HG02610 (cell line): ENCODE results near the gene SLC36A2.
"Not testable (repeated sequence)": the region's sequence is repeated elsewhere in the genome, so short reads cannot be mapped to it uniquely, and the experiment has no call there.

Source experiments
- ATAC-seq: cut with Tn5 transposase; IDR thresholded peaks from one replicate; pipeline ENCODE4 v1.9.1; 2021; ENCODE audit warnings: mild to moderate bottlenecking, moderate library complexity; ENCODE audit not compliant: unreplicated experiment

Gene SLC36A2

GRCh38 chr5:151347369-151347768 is at the start of gene SLC36A2:
TSS of gene SLC36A2 (minus strand) at chr5:151347559. CDS start at chr5:151347460, 99 bp downstream.
- no peak for ATAC-seq

DNA sequence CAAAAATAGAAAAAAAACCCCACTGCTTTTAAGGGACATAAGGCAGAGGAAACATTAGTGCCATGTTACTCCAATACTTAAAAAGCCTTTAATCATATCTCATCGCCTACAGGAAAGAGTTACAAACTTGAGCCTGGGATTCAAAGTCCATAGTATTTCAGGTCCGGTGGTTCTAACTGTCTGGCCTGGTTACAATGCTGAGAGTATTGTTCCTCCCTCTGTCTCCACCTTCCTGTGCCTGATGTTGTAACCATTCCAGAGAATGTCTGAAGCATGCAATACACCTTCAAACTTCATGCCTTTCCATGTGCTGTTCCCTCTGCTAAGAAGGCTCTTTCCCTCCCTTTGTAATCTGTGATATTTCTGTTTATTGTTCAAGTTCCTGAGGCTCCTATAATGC is 41.6 kb upstream of the SLC36A2 start:
- no peak for ATAC-seq

DNA sequence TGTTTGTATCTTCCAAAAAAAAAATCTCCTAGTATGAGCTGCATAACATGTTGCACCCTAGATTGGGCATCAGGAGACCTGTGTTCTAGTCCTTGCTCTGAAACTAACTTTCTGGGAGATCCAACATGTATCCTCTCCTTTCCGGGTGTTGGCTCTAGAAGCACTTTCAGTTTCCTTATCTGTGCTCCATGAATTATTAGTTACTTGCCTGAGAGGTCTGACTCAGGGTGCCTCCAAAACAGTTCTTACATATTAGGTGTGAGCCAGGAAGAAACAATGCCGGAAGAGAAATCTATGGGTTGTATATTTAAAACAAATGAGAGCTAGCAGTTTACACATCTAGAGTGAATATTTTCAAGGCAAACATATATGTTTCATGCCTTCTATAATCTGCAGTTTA is 36.7 kb upstream of the SLC36A2 start:
- no peak for ATAC-seq

GRCh38 chr5:151383011-151383410 is 35.7 kb upstream of the SLC36A2 start:
- no peak for ATAC-seq

DNA sequence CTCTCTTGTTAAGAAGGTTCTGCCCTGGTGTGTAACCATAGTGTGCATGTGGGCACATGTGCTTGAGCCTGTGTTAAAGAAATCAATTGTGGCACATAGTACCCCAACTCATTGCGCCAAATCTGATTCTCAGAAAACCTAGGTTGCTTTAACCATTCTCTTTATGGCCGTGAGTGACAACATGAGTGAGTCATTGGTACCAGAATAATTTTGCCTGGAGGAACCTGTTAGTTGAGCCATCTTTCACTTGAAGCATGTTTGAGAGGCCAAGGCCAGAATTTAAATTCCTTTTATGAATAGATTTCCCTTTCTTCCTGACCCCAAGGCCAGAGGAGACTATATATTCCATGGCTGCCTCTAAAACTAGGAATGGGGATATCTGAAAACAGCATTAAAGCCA is 35.2 kb upstream of the SLC36A2 start:
- ATAC-seq, result no peak

DNA sequence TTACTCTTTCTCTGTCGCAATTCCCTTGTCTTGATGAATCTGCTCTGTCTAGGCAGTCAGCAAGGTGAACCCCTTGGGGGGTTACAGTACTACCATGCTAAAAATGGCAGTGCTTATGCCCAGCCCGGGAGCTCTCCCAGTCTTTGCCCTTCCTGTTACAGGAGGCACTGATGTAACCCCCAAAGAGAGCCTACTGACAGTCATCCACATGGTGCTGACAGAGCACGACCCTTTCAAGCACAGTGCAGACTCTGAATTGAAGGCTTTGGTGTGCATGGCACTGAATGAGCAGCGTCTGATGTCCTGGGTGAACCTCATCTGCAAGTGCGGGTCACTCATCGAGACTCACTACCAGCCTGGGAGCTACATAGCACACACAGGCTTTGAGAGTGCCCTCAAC is 34.5 kb upstream of the SLC36A2 start:
- ATAC-seq, result no peak

GRCh38 chr5:151378616-151379015 is 31.3 kb upstream of the SLC36A2 start:
- no peak for ATAC-seq

DNA sequence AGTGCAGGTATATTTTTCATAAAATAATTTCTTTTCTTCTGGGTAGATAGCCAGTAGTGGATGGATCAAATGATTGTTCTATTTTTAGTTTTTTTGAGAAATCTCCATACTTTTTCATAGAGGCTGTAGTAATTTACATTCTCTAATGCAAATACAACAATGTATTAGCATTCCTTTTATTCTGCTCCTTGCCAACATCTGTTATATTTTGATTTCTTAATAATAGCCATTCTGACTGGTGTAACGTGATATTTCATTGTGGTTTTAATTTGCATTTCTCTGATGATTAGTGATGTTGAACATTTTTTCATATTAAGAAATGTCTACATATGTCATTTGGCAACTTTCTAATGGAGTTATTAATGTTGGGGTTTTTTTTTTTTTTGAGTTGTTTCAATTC is 27.2 kb upstream of the SLC36A2 start:
- no peak for ATAC-seq

DNA sequence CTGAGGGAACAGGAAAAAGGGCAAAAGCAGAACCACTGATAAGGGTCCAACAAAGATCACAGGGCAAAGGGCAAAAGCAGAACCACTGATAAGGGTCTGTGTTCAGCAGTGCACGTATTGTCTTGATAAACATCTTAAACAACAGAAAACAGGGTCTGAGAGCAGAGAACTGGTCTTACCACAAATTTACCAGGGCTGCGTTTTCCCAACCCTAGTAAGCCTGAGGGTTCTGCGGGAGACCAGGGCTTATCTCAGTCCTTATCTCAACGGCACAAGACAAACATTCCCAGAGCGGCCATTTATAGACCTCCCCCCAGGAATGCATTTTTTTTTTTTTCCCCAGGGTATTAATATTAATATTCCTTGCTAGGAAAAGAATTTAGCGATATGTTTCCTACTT is 19.7 kb upstream of the SLC36A2 start:
- ATAC-seq, result not testable (repeated sequence)

DNA sequence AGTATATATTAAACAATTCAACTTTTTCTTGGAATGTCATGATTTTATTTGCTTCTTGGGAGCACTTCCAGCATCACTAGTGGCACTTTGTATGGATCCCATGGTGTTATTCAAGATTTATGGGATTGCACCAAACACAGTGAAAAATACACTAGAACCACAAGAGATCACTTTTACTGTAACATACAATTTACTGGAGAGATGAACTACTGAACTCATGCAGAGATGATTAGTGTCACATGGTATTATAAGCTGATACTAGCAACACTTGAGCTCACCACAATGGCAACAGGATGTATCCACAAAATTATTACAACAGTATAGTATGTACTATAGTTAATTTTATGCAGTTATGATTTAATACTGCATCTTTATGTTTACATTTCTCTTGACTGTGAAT is 16.3 kb upstream of the SLC36A2 start:
- ATAC-seq, result no peak

DNA sequence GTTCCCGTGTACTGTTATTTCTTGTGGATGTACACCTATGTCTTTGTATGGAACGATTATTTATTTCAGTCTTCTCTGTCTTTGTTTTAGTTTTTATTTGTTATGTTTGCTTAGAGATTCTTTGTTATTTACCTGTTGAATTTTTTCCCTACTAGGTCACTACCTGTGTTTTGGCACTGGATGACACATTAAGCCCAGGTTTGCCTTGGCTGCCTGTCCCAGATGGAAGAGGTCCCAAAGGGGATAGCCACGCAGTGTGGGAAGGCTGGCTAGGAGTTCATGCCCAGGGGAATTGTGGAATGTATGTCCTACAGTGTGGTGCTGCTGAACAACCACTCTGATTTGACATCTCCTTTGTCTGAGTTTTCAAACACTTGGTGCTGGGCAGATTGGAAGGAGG is 15.6 kb upstream of the SLC36A2 start:
- ATAC-seq, result no peak

DNA sequence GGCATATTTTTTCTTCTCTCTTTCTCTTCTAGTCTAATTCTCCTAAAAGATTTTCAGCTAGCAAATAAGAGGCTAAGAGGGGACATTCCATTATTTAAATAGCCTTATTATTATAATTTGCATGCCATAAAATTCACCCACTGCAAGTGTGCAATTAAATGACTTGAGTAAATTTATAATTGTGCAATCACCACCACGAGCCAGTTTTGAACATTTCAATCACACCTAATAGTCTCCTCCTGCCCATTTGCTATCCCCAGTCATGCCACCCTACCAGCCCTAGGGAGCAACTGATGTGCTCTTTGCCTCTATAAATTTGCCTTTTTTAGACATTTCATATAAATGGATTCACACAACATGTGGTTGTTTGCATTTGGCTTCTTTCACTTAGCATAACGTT is 12.0 kb upstream of the SLC36A2 start:
- no peak for ATAC-seq

GRCh38 chr5:151357792-151358191 is 10.4 kb upstream of the SLC36A2 start:
- ATAC-seq, result no peak

DNA sequence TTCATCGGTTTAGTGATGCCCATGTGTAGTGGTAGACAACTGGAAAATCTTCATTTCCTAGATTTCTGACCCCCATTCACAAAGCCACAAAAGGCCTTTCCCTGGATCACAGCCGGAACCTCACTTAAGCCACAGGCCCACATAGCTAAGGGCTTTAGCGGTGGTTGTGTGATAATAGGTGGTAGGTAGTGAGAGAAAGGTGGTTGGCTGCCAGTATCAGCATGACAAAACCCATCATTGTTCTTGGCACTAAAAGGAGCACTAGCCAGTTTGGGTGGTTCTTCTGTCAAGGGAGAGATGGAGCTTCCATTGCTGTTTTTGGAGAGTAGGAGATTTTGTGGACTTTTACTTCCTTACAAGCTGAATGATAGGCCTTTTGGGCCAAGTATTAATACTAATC is 9.7 kb upstream of the SLC36A2 start:
- no peak for ATAC-seq

GRCh38 chr5:151351671-151352070 is 4.3 kb upstream of the SLC36A2 start:
- ATAC-seq, result no peak

- ATAC-seq, result no peak
These were observed 1.4 kb upstream of the SLC36A2 start for GRCh38 chr5:151348789-151349188.

DNA sequence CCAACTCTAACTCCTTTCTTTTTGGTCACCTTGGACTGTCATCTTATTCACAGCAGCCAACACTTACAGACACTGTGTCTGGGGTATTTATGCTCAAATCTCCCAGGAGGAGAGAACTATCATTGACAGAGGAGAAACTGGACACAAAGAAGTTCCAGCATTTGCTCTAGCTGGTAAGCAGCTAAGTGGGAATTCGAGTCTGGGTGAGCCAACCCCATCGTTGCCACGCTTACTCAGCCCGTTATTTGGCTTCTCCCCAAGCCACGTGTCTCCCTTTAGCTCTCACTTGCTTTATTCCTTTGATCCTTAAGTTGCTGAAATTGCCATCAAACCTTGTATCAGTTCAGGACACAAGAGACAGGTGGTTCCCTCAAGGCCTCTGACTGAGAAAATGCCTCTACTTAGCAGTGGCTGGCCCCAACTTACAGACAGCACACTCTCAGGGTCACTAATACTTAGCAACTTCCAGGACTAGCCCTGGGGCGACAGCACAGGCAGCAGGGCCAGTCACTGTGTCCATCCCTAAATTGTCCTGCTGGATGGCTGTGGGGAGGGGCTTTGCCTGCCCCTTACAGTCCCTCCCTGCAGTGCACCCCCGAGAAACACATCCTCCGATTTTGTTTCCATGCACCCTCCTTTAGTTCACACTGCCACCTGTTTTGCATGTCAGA is 1.4 kb downstream of the SLC36A2 start:
- no peak for ATAC-seq

GRCh38 chr5:151345187-151345807 is 2.1 kb downstream of the SLC36A2 start:
- no peak for ATAC-seq

DNA sequence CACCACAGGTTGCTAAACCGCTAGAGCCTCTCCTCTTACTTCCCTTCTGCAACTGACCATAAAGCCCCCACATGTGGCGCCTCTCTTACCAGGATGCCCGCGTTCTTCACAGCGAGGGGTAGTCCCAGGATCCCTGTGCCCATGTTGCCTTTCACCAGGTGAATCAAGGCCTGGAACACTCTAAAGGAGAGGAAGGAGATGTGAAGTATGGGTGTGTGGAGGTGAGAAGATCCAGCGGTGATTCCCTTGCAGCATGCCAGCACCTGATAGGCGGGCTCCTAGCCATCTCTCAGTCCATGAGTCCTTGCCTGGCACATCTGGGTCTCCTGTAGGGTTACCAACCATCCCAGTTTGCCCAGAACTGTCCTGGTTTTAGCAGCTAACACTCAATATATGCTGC is 3.3 kb downstream of the SLC36A2 start:
- ATAC-seq, result no peak

- ATAC-seq, result no peak
These were observed 7.4 kb downstream of the SLC36A2 start for GRCh38 chr5:151340004-151340403.

DNA sequence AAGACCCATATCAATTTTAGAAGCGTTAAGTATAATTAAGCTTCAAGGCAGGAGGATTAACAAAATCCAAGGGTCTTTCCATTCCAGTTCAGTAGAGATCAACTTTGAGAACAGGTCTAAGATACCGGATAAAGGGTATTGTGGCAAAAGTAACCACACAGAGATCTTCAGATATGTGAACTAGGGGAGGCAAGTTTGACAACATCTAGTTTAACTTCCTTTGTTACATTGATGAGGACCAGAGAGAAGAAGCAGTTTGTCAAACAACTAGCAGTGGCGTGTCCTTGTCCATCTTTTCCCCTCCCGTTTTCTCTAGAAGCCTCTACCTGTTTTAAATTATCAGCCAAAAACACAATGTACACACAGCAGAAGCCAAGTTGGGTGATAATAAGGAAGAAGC is 8.6 kb downstream of the SLC36A2 start:
- ATAC-seq, result no peak

GRCh38 chr5:151332857-151333256 is 14.5 kb downstream of the SLC36A2 start:
- no peak for ATAC-seq

DNA sequence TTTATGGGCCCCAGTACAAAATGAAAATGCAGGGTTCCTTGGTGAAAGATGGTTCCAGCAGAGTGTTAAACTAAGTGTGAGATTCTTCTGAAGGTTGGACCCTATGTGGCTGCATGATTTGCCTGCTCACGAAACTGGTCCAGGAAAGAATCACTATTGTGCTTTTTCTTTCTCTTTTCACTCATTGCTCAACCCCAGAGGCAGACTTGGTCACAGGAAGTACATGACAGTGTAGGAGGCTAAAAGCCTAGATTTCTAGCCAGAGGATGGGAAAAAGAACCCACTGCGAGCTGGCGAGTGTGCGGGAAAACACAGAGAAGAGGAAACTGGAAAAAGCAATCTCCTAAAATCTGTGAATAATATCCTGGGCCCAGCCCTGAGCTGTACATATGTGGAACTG is 18.6 kb downstream of the SLC36A2 start:
- no peak for ATAC-seq
